Measurements from ENCODE around the gene ZNF628.

The ZNF628 gene

DNA sequence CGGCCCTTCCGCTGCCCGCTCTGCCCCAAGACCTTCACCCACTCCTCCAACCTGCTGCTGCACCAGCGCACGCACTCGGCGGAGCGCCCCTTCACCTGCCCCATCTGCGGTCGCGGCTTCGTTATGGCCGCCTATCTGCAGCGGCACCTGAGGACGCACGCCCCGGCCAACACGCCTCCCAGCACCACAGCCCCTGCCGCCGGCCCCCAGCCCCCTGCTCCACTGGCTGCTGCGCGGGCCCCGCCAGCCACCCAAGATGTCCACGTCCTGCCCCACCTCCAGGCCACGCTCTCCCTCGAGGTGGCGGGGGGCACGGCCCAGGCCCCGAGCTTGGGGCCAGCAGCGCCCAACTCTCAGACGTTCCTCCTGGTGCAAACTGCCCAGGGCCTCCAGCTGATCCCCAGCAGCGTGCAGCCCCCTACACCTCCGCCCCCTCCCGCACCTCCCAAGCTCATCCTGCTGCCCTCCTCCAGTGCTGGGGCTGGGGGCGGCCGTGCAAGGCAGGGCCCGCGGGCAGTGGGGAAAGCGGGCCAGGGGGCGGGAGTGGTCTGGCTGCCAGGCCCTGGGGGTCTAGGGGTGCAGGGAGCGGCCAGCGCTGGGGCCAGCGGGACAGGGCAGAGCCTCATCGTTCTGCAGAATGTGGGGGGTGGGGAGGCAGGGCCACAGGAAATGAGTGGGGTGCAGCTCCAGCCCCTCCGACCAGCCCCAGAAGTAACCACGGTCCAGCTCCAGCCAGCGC, 6.7 kb downstream of the ZNF628 start:
- no peak overlapping the region for H3K27ac ChIP-seq
- TF ChIP-seq, protein P1, sequence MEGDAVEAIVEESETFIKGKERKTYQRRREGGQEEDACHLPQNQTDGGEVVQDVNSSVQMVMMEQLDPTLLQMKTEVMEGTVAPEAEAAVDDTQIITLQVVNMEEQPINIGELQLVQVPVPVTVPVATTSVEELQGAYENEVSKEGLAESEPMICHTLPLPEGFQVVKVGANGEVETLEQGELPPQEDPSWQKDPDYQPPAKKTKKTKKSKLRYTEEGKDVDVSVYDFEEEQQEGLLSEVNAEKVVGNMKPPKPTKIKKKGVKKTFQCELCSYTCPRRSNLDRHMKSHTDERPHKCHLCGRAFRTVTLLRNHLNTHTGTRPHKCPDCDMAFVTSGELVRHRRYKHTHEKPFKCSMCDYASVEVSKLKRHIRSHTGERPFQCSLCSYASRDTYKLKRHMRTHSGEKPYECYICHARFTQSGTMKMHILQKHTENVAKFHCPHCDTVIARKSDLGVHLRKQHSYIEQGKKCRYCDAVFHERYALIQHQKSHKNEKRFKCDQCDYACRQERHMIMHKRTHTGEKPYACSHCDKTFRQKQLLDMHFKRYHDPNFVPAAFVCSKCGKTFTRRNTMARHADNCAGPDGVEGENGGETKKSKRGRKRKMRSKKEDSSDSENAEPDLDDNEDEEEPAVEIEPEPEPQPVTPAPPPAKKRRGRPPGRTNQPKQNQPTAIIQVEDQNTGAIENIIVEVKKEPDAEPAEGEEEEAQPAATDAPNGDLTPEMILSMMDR (conservative IDR thresholded peaks at IDR 0.05): no peak
- no peak for TF ChIP-seq ZFX (IDR thresholded peaks at IDR 0.05)

DNA sequence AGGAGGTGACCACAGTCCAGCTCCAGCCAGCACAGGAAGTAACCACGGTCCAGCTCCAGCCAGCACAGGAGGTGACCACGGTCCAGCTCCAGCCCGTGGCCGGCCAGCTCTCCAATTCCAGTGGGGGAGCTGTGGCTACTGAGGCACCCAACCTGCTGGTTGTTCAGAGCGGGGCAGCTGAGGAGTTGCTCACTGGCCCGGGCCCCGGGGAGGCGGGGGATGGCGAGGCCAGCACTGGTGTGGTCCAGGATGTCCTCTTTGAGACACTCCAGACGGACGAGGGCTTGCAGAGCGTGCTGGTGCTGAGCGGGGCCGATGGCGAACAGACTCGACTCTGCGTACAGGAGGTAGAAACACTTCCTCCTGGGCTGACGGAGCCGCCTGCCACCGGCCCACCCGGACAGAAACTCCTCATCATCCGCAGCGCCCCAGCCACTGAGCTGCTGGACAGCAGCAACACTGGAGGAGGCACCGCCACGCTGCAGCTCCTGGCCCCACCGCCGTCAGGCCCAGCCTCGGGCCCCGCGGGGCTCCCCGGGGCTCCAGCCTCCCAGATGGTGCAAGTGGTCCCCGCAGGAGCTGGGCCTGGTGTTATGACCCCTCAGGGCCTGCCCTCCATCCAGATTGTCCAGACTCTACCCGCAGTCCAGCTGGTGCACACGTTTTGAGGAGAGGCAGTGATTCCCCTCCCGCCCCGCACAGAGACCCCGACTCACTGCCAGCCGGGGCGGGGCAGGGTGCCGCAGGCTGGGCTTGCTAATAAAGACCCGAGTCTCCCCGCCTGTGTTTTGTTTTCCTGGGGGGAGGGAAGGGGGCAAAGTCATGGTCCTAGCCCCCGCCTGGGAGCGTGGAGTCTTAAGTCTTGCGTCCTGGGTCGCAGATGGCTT, 7.5 kb downstream of the ZNF628 start:
- peak overlapping the region; percentile 82 for H3K27ac ChIP-seq
- TF ChIP-seq ZFX (IDR thresholded peaks at IDR 0.05): no peak
- TF ChIP-seq, protein P1 (conservative IDR thresholded peaks at IDR 0.05): no peak

DNA sequence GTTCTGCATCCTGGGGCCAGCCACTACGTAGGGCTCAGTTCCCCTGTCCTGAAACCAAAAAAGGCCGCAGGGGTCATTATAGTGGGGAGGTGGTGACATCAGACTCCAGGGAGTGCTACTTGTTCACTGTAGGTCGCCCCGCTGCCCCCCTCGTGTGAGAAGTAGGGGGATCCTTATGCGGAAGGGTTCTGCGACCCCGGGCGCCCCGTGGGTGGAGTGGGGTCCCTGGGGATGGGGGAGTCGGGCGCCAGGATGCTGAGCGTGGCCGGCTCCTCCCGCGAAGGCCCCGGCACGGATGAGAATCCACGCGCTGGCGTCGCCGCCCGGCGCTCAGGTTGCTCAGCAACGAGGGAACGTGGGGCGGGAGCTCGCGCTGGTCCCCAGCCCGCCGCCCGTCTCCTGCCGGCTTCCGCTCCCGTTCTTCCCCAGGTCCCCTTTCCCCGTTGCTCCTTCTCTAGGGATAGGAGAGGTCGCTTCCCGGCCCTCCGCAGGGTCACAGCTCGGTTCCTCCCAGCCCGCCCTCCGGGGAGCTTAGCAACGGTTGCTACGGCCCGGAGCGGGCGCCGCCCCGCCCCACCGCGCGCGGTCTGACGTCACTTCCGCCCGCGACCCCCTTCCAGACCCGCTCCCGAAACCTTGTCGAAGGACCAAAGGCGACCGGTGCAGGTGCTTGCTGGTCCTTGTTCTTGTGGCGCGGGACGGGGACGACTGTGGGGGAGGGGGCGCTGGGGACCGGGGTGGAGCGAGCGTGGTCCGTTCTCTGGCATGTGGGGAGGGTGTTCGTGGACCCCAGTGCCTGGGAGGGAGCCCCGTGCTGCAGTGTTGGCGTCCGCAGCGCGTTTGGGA, 8.4 kb downstream of the ZNF628 start, which contains the start of gene NAT14:
NAT14 (plus strand) TSS at position 596 of the 846 bp plus-strand sequence. CDS start 521 bp downstream, outside the sequence.
- peak within 1 kb of the TSS; percentile 82 for H3K27ac ChIP-seq
- TF ChIP-seq, protein P1 (conservative IDR thresholded peaks at IDR 0.05): no peak
- TF ChIP-seq ZFX (IDR thresholded peaks at IDR 0.05): no peak

DNA sequence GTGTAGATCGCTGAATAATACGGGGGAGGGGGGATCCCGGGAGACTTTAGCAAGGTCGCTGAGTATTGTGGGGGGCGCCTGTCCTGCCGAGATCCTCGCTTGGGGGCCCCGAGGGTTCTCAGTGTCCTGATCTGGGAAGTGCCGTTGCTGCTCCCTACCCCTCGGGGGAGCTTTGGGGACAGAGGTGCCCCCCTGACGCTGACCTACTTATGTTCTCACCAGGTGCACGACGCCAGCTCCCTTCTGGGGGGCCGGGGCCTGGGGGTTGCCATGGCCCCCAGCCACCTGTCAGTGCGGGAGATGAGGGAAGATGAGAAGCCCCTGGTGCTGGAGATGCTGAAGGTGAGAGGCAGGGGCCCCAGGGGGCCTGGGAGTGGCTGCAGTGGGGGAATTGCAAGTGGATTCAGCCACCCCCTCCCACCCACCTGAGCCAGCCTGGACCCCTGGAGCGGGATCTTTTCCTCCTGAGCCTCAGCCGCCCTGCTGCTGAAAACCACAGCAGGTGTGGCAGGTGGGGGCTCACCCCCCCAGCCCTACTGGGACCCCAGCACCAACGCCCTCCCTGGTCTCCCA, 9.1 kb downstream of the ZNF628 start:
- H3K27ac ChIP-seq: peak overlapping the region; percentile 82
- TF ChIP-seq, protein P1 (conservative IDR thresholded peaks at IDR 0.05): no peak
- no peak for TF ChIP-seq ZFX (IDR thresholded peaks at IDR 0.05)

DNA sequence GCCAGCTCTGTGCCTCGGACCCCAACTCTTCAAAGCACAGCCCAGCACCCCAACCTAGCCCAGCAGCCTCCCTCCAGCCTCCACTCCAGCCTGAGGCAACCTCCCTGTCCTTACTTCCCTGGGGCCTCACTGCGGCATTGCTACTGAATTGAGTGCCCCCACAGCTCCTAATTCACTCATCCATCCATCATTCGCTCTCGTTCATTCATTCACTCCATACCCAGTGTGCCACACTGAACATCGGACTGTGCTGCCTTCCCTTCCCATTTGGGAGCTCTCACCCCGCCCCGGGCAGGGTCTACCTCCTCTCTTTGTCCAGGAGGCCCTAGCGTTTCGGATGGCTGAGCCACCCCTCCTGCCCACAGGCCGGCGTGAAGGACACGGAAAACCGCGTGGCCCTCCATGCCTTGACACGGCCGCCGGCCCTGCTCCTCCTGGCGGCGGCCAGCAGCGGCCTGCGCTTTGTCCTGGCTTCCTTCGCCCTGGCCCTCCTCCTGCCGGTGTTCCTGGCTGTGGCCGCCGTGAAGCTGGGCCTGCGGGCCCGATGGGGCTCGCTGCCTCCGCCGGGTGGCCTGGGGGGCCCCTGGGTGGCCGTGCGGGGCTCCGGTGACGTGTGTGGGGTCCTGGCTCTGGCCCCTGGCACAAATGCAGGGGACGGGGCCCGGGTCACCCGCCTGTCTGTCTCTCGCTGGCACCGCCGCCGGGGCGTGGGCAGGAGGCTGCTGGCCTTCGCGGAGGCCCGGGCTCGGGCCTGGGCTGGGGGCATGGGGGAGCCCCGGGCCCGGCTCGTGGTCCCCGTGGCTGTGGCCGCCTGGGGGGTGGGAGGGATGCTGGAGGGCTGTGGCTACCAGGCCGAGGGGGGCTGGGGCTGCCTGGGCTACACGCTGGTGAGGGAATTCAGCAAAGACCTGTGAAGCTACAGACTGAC, 9.9 kb downstream of the ZNF628 start:
- TF ChIP-seq ZFX (IDR thresholded peaks at IDR 0.05): no peak
- TF ChIP-seq, protein P1 (conservative IDR thresholded peaks at IDR 0.05): no peak
- peak overlapping the region; percentile 82; the same call in 1 of the 2 replicates for H3K27ac ChIP-seq
